Esophagus muscularis mucosa (tissue), 4 donors: ENCODE results near the gene SPARC.

ENCODE experiments used
- EP300 ChIP-seq: sonication (generic); formaldehyde crosslinking; IDR thresholded peaks from one replicate; pipeline ENCODE4 v1.6.1; 2017; ENCODE audit warnings: antibody characterized with exemption
- POLR2A ChIP-seq: fragments of 450-650 bp; IDR thresholded peaks from one replicate; pipeline ENCODE4 v1.6.1; 2017; ENCODE audit warnings: antibody characterized with exemption, moderate library complexity, mild to moderate bottlenecking, low read depth
- POLR2AphosphoS5 ChIP-seq, 2 donors: sonication (generic); formaldehyde crosslinking; IDR thresholded peaks; one replicate each; pipeline ENCODE4 v1.6.1; 2017; ENCODE audit warnings: antibody characterized with exemption in 2 of 2
- TF ChIP-seq, protein P1 (sequence below), 3 experiments: fragments of 200-600 bp in 2 of 3; fragments of 450-650 bp in 1 of 3; sonication (generic) in 2 of 3; IDR thresholded peaks; one replicate each; pipeline ENCODE4 v1.5.1; 2017 to 2019; ENCODE audit warnings: antibody characterized with exemption in 3 of 3, mild to moderate bottlenecking in 2 of 3, moderate library complexity in 1 of 3

DNA sequence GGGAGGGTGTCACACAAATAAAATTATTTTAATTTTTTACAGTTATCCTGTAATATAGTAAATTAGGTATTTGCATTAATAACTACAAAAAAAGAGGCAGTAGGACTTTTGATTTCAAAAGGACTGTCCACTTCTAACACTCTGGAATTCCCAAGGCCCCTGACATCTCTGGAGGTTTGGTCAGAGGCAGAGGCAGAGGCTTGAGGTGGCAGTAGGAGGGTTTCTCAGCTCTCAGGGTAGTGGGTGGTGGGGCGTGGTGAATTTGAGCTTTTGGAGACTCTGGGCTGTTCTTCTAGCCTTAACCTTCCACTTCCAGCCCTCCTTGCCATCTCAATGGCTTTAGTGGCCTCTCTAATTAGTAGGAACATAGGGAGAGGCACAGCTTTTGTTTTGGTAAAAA lies 48.9 kb upstream of the SPARC start:
- TF ChIP-seq, protein P1, sequence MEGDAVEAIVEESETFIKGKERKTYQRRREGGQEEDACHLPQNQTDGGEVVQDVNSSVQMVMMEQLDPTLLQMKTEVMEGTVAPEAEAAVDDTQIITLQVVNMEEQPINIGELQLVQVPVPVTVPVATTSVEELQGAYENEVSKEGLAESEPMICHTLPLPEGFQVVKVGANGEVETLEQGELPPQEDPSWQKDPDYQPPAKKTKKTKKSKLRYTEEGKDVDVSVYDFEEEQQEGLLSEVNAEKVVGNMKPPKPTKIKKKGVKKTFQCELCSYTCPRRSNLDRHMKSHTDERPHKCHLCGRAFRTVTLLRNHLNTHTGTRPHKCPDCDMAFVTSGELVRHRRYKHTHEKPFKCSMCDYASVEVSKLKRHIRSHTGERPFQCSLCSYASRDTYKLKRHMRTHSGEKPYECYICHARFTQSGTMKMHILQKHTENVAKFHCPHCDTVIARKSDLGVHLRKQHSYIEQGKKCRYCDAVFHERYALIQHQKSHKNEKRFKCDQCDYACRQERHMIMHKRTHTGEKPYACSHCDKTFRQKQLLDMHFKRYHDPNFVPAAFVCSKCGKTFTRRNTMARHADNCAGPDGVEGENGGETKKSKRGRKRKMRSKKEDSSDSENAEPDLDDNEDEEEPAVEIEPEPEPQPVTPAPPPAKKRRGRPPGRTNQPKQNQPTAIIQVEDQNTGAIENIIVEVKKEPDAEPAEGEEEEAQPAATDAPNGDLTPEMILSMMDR (IDR thresholded peaks at IDR 0.05) = no peak
- TF ChIP-seq POLR2AphosphoS5 (IDR thresholded peaks at IDR 0.05) = no peak
- no peak for TF ChIP-seq POLR2A
- no peak for TF ChIP-seq EP300
